SK-N-SH (cell line): ENCODE results near the gene UBE3B.

Source experiments
- CTCF ChIP-seq: fragments of 200-600 bp; sonication (generic); IDR thresholded peaks from 2 replicates; pipeline ENCODE4 v1.6.1; 2017; ENCODE audit warnings: antibody characterized with exemption, mild to moderate bottlenecking, moderate library complexity
- EP300 ChIP-seq, 2 experiments: IDR thresholded peaks; 2 replicates each; pipeline versions ENCODE4 v1.4.0 to v1.6.1; 2012; ENCODE audit warnings: borderline replicate concordance in 1 of 2, low read depth in 1 of 2, low read length in 1 of 2
- GATA2 ChIP-seq: sonication (generic); formaldehyde crosslinking; IDR thresholded peaks from 2 replicates; pipeline ENCODE4 v1.5.0; 2020; ENCODE audit warnings: mild to moderate bottlenecking, missing genetic modification reagents
- JUND ChIP-seq: IDR thresholded peaks from 2 replicates; pipeline ENCODE4 v1.4.0; 2012
- MAX ChIP-seq: IDR thresholded peaks from 2 replicates; pipeline ENCODE4 v1.4.0; 2012; ENCODE audit warnings: low read depth
- POLR2AphosphoS5 ChIP-seq: IDR thresholded peaks from 2 replicates; pipeline ENCODE4 v1.6.1; 2012; ENCODE audit warnings: low read depth, low read length
- RAD21 ChIP-seq: IDR thresholded peaks from 2 replicates; pipeline ENCODE4 v1.6.1; 2012; ENCODE audit warnings: mild to moderate bottlenecking, low read length
- REST ChIP-seq: IDR thresholded peaks from 2 replicates; pipeline ENCODE4 v1.6.1; 2012; ENCODE audit warnings: mild to moderate bottlenecking, low read depth, low read length, moderate library complexity
- RFX5 ChIP-seq: IDR thresholded peaks from 2 replicates; pipeline ENCODE4 v1.6.1; 2012; ENCODE audit warnings: mild to moderate bottlenecking, improper control_type of control experiment, low read length
- TAF1 ChIP-seq: IDR thresholded peaks from 2 replicates; pipeline ENCODE4 v1.6.1; 2012; ENCODE audit warnings: low read depth, mild to moderate bottlenecking, low read length, moderate library complexity, borderline replicate concordance
- USF2 ChIP-seq: fragments of 150-350 bp; IDR thresholded peaks from 2 replicates; pipeline ENCODE4 v1.6.1; 2017; ENCODE audit warnings: antibody characterized with exemption, low read length, low read depth, borderline replicate concordance
- ZBTB33 ChIP-seq: IDR thresholded peaks from 2 replicates; pipeline ENCODE4 v1.4.0; 2012; ENCODE audit warnings: low read depth, borderline replicate concordance

- TF ChIP-seq REST (no peak), MAX (no peak), CTCF (no peak), POLR2AphosphoS5 (no peak), GATA2 (CRISPR knock-in tag) (no peak), EP300 (IDR thresholded peaks at IDR 0.05; ENCODE audit: borderline replicate concordance in 1 of 2, low read depth in 1 of 2, low read length in 1 of 2) (no peak), JUND (no peak), ZBTB33 (no peak), RFX5 (no peak), TAF1 (no peak), USF2 (no peak), RAD21 (no peak)
Observed at GRCh38 chr12:109496306-109496705, 18.9 kb downstream of the UBE3B start.
